B cell (primary cell): Measurements from ENCODE around the gene BRINP2. TPM values are rescaled to one million over a fixed set of nuclear protein-coding genes. Genes with fewer than 3 reads are reported as not detected.

Experiments used
- ATAC-seq: fragments of 200-7000 bp; cut with Tn5 transposase; one replicate; pipeline ENCODE4 v1.10.0; 2021; ENCODE audit warnings: low read depth, mild to moderate bottlenecking, moderate number of reproducible peaks, moderate library complexity
- CTCF ChIA-PET: fragments of 350-600 bp; sonication (Branson Sonifier 250); formaldehyde crosslinking; loops from one replicate; lab custom pipeline; 2021; ENCODE audit warnings: antibody characterized with exemption, inconsistent platforms; lab: Charles Lee
- POLR2A ChIA-PET: fragments of 350-600 bp; sonication (Branson Sonifier 250); formaldehyde crosslinking; loops from one replicate; lab custom pipeline; 2021; ENCODE audit warnings: antibody characterized with exemption; lab: Charles Lee
- DNase-seq: peaks from one replicate; pipeline ENCODE4 v3.0.0; 2013
- H2AFZ ChIP-seq: 2 replicates; pipeline ENCODE4 v1.6.1; 2012; ENCODE audit warnings: mild to moderate bottlenecking, low read depth, low read length; ENCODE audit not compliant: insufficient read depth, poor library complexity, severe bottlenecking
- H3K27ac ChIP-seq, 2 donors: 1 replicate in 1 of 2; 2 replicates in 1 of 2; pipeline ENCODE4 v1.5.1; 2012 to 2013; ENCODE audit warnings: low read length in 2 of 2, mild to moderate bottlenecking in 2 of 2, moderate library complexity in 1 of 2
- H3K27me3 ChIP-seq, 4 experiments: fragments of 200-600 bp in 1 of 4; sonication (generic) in 1 of 4; replicated peaks in 1 of 4; 1 replicate in 2 of 4; 2 replicates in 2 of 4; pipeline versions ENCODE4 v1.6.1 to v1.7.0; 2013 to 2016; ENCODE audit warnings: low read length in 3 of 4, mild to moderate bottlenecking in 2 of 4, mixed read lengths in 1 of 4, moderate library complexity in 1 of 4; ENCODE audit not compliant: insufficient read depth in 4 of 4, control insufficient read depth in 3 of 4; ENCODE audit errors: control extremely low read depth in 1 of 4
- H3K36me3 ChIP-seq, 2 experiments: replicated peaks in 1 of 2; 1 replicate in 1 of 2; 2 replicates in 1 of 2; pipeline versions ENCODE4 v1.6.1 to v1.7.1; 2013; ENCODE audit warnings: low read length in 1 of 2; ENCODE audit not compliant: insufficient read depth in 2 of 2, control insufficient read depth in 1 of 2; ENCODE audit errors: control extremely low read depth in 1 of 2, extremely low read depth in 1 of 2
- H3K4me1 ChIP-seq, 2 donors: fragments of 200-600 bp in 1 of 2; sonication (generic) in 1 of 2; 1 replicate in 1 of 2; 2 replicates in 1 of 2; pipeline versions ENCODE4 v1.5.1 to v1.6.1; 2013 to 2017; ENCODE audit warnings: low read length in 2 of 2; ENCODE audit not compliant: control insufficient read depth in 2 of 2, insufficient read depth in 2 of 2
- H3K4me2 ChIP-seq: replicated peaks from 2 replicates; pipeline ENCODE3; 2012; ENCODE audit warnings: mild to moderate bottlenecking, low read depth, low read length; ENCODE audit not compliant: poor library complexity, severe bottlenecking
- H3K4me3 ChIP-seq, 5 experiments: fragments of 200-600 bp in 1 of 5; sonication (generic) in 1 of 5; 1 replicate in 3 of 5; 2 replicates in 2 of 5; pipeline versions ENCODE4 v1.5.1 to v1.7.0; 2011 to 2016; ENCODE audit warnings: low read length in 4 of 5, mild to moderate bottlenecking in 4 of 5, low read depth in 2 of 5, control low read depth in 1 of 5, moderate library complexity in 1 of 5; ENCODE audit not compliant: insufficient read depth in 1 of 5; ENCODE audit errors: control extremely low read depth in 1 of 5, extremely low read depth in 1 of 5
- H3K79me2 ChIP-seq: fragments of 200-600 bp; sonication (generic); one replicate; pipeline ENCODE4 v1.6.0; 2016; ENCODE audit warnings: low read length; ENCODE audit not compliant: control insufficient read depth, insufficient read depth
- H3K9ac ChIP-seq: fragments of 200-600 bp; sonication (generic); 2 replicates; pipeline ENCODE4 v1.6.1; 2017; ENCODE audit warnings: mild to moderate bottlenecking, low read length, moderate library complexity
- H3K9me3 ChIP-seq, 3 donors: one replicate each; pipeline versions ENCODE4 v1.6.1 to v1.7.1; 2013; ENCODE audit warnings: low read length in 2 of 3; ENCODE audit not compliant: control insufficient read depth in 2 of 3, insufficient read depth in 1 of 3; ENCODE audit errors: control extremely low read depth in 1 of 3
- H4K20me1 ChIP-seq: 2 replicates; pipeline ENCODE4 v1.6.0; 2012; ENCODE audit warnings: mild to moderate bottlenecking, low read length; ENCODE audit not compliant: insufficient read depth, control insufficient read depth, poor library complexity, severe bottlenecking
- H3K27ac Mint-ChIP-seq: one replicate; pipeline ENCODE4 v1.8.0; 2021; ENCODE audit warnings: mixed read lengths
- H3K27me3 Mint-ChIP-seq: one replicate; pipeline ENCODE4 v1.8.0; 2021; ENCODE audit warnings: mixed read lengths
- H3K4me1 Mint-ChIP-seq: one replicate; pipeline ENCODE4 v1.8.0; 2021; ENCODE audit warnings: mixed read lengths
- H3K4me3 Mint-ChIP-seq: one replicate; pipeline ENCODE4 v1.8.0; 2021; ENCODE audit warnings: mixed read lengths
- H3K9me3 Mint-ChIP-seq: one replicate; pipeline ENCODE4 v1.8.0; 2022; ENCODE audit warnings: mixed read lengths; ENCODE audit not compliant: insufficient read depth
- CTCF ChIP-seq: fragments of 200-600 bp; IDR thresholded peaks from one replicate; pipeline ENCODE4 v1.8.0; 2022; ENCODE audit warnings: antibody characterized with exemption, mild to moderate bottlenecking
- EZH2 ChIP-seq: IDR thresholded peaks from 2 replicates; pipeline ENCODE4 v1.6.1; 2012; ENCODE audit warnings: borderline replicate concordance, low read depth, mild to moderate bottlenecking, moderate library complexity, low read length; ENCODE audit not compliant: insufficient read depth, poor library complexity, severe bottlenecking
- WGBS: methylation state at CpG from one replicate; pipeline ENCODE4 v1.1.5; 2013; ENCODE audit warnings: missing lambda C conversion rate; ENCODE audit not compliant: insufficient coverage; 5-methylcytosine and 5-hydroxymethylcytosine counted together
- intact Hi-C: fragments of 100-400 bp; cut with micrococcal nuclease; formaldehyde crosslinking; loops from one replicate; pipeline ENCODE4 v1.10.0; 2022
- polyA plus RNA-seq: library from polyadenylated mRNA; depleted of rRNA; stranded (reverse); fragments of >200 nt; gene quantifications from 2 replicates; pipeline ENCODE4 v1.2.3, GENCODE V29; 2012
- total RNA-seq, 2 donors: library from RNA; stranded (reverse); fragments of 120-200 nt in 1 of 2; gene quantifications; 1 replicate in 1 of 2; 2 replicates in 1 of 2; pipeline versions ENCODE4 v1.2.3 to v1.2.4, GENCODE V29; 2013 to 2022

The BRINP2 gene
- total and polyA plus RNA-seq, 2 donors (not counting 1 experiment from before 2014, with no cell fraction given) = not detected

DNA sequence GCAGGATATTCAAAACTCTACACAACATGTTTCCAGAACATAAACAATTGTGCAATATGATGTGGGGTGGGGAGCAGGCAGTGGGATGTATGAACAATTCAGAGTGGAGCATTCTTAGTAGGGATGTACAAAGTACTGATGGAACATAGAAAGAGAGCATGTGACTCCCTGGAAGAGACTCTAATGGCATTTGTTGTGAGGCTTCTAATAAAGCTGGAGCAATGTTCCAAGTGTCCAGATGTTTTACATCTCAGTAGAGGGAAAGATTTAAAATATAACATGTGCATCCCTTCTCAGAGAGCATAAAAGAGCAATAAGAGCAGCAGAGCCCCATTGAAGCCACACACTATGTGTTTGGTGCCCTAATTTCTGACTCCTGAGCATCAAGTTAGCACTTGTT, 116.5 kb downstream of the BRINP2 start:
- POLR2A ChIA-PET = no interaction called here
- H3K9me3 ChIP-seq = no peaks in the 10 kb centered on the region
- H3K4me3 Mint-ChIP-seq = no peak overlapping the region

GRCh38 chr1:177287994-177288393, 117.2 kb downstream of the BRINP2 start:
- POLR2A ChIA-PET = no interaction called here
- no peak for ATAC-seq
- Histone ChIP-seq H3K9me3 (no peaks in the 10 kb centered on the region), H3K79me2 (no peaks in the 10 kb centered on the region), H2AFZ (no peak overlapping the region), H3K4me2 (no peak overlapping the region), H3K9ac (no peak overlapping the region), H3K27ac (no peak overlapping the region), H4K20me1 (no peaks in the 10 kb centered on the region), H3K36me3 (no peaks in the 10 kb centered on the region), H3K27me3 (no peaks in the 10 kb centered on the region), H3K4me1 (no peaks in the 10 kb centered on the region), H3K4me3 (no peak overlapping the region)
- CTCF ChIA-PET = no interaction called here
- no peaks in the 10 kb centered on the region for H3K4me1 Mint-ChIP-seq
- TF ChIP-seq EZH2 (no peak), CTCF (no peak)
- no peak for DNase-seq
- intact Hi-C loops = no loop called here
- 20% methylated on average over 1 of the region's 2 CpGs for WGBS
- H3K27ac Mint-ChIP-seq = no peak overlapping the region
- no peaks in the 10 kb centered on the region for H3K27me3 Mint-ChIP-seq
- H3K9me3 Mint-ChIP-seq = peaks cover 1% of the 10 kb centered on the region
- H3K4me3 Mint-ChIP-seq = no peak overlapping the region

More for the DNA sequence above, 116.5 kb downstream of the BRINP2 start:
- Mint-ChIP-seq H3K4me1 (no peaks in the 10 kb centered on the region), H3K27me3 (no peaks in the 10 kb centered on the region), H3K27ac (no peak overlapping the region), H3K9me3 (peaks cover 1% of the 10 kb centered on the region)
- Histone ChIP-seq H3K79me2 (no peaks in the 10 kb centered on the region), H3K36me3 (no peaks in the 10 kb centered on the region), H3K4me3 (no peak overlapping the region), H2AFZ (no peak overlapping the region), H3K9ac (no peak overlapping the region), H3K4me2 (no peak overlapping the region), H3K27me3 (no peaks in the 10 kb centered on the region), H4K20me1 (no peaks in the 10 kb centered on the region), H3K27ac (no peak overlapping the region), H3K4me1 (no peaks in the 10 kb centered on the region)
- DNase-seq = no peak
- TF ChIP-seq EZH2 = no peak
- TF ChIP-seq CTCF = no peak
- CTCF ChIA-PET = no interaction called here
- no peak for ATAC-seq
- intact Hi-C loops = no loop called here
